ENCODE data around the gene ERV3-1.
"Not testable (repeated sequence)": the region's sequence is repeated elsewhere in the genome, so short reads cannot be mapped to it uniquely, and the experiment has no call there.

The ERV3-1 gene

DNA sequence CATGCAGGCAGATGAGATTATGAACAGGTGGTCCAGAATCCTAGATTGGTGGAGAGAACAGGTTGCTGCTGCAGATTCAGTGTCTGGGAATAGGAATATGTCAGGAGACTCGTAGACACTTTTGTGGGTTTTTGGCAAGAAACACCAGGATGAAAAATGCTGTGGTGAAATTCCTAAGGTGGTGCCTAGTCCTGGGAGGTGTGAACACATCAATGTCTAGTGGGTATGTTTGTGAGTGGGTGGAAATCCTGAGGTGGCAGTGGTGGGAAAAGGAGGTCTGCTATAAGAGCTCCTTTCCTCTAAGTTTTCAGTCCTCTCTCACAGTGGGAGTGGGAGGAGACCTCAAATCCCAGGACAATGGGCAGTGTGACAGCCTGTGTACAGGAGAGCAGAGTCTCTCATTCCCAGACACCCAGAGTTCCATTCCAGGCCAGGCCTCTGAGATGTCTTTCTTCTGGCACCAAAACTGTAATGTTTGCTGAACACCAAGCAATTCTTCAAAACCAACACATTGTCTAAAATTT is 5.1 kb downstream of the ERV3-1 start:
- no peak for DNase-seq (ENCODE audit: low spot score)

- DNase-seq (ENCODE audit: low spot score) = peak; percentile 8
These were observed 7.1 kb downstream of the ERV3-1 start for GRCh38 chr7:64999165-65000004.

DNA sequence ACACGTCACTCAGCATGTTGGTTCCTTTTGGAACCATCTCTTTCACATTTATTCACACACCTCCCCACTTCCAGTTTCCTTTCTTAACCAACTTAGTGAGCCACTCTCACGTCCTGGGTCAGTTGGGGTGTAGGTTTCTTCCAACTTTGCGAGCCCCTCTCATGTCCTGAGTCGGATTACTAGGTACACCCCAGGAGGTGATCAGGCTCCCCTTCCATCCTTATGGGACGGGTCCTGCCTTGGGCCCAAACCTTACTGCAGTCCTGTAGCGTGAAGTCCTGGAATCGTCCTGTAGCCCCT is 7.7 kb downstream of the ERV3-1 start:
- no peak for DNase-seq (ENCODE audit: low spot score)

GRCh38 chr7:64997927-64998391 is 8.5 kb downstream of the ERV3-1 start:
- DNase-seq (ENCODE audit: low spot score) = no peak

GRCh38 chr7:64997164-64997908 is 9.2 kb downstream of the ERV3-1 start:
- DNase-seq (ENCODE audit: low spot score) = no peak

- DNase-seq (ENCODE audit: low spot score) = no peak
These were observed 10.2 kb downstream of the ERV3-1 start for GRCh38 chr7:64996305-64996704.

DNA sequence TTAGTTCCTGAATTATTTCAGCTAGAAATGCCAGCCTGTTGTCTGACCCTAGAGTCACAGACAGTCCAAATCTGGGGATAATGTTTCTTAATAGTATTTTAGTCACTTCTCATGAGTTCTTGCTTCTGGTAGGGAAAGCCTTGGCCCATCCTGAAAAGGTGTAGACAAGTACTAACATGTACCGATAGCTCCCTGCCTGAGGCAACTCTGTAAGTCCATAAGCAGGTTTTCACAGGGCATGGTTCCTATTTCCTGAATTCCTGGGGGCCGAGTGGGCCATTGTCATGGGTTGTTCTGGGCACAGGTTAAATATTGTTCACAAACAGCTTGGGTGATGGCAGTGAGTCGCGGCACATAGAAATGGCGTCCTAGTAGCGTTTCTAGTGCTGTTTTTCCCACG is 12.6 kb downstream of the ERV3-1 start:
- DNase-seq (ENCODE audit: low spot score) = no peak

DNA sequence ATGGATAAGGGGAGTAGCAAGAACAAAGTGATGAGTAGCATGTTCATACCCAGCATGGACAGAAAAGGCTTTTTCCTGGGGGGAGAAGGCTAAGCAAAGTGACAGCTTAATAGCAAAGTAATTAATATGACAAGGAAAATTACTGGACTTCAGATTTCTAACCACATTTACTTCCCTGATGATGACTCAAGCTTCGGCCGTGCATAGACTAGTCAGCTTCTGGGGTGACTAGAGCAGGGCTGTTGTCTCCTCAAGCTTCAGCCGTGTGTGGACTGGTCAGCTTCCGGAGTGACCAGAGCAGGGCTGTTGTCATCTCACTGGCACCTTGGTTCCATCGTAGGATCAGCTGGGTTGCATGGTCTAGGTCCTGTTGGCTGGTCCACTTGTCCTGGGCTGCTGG is 13.5 kb downstream of the ERV3-1 start:
- DNase-seq (ENCODE audit: low spot score) = no peak

- DNase-seq (ENCODE audit: low spot score) = no peak
These were observed 15.6 kb downstream of the ERV3-1 start, which contains the start of gene ZNF117 for GRCh38 chr7:64990936-64991335. Gene ZNF117, minus strand, starts transcription at chr7:64991036.

DNA sequence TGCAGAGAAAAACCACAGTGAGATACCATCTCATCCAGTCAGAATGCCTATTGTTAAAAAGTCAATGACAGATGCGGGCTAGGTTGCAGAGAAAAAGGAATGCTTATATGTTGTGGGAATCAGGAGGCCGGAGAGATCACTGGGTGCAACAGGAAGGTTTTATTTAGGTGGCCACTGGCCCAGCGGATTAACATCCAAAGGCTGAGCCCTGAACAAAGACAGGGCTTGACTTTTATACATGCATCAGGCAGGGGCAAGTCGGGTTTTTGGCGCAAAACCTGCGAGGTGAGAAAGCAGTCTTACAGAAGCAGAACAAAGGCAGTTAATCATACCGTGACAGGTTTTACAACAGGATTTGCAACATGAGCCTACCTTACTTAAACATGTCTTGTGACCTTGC is 16.3 kb downstream of the ERV3-1 start:
- DNase-seq (ENCODE audit: low spot score) = no peak

- DNase-seq (ENCODE audit: low spot score) = no peak
These were observed 27.8 kb downstream of the ERV3-1 start for GRCh38 chr7:64978497-64979203.

GRCh38 chr7:64965594-64965993 is 40.9 kb downstream of the ERV3-1 start:
- no peak for DNase-seq (ENCODE audit: low spot score)

GRCh38 chr7:64959072-64959747 is 47.3 kb downstream of the ERV3-1 start:
- no peak for DNase-seq (ENCODE audit: low spot score)

- peak; percentile 57 for DNase-seq (ENCODE audit: low spot score)
These were observed 55.1 kb downstream of the ERV3-1 start for GRCh38 chr7:64951250-64951848.

GRCh38 chr7:64950673-64951072 is 55.8 kb downstream of the ERV3-1 start:
- DNase-seq (ENCODE audit: low spot score) = not testable (repeated sequence)

DNA sequence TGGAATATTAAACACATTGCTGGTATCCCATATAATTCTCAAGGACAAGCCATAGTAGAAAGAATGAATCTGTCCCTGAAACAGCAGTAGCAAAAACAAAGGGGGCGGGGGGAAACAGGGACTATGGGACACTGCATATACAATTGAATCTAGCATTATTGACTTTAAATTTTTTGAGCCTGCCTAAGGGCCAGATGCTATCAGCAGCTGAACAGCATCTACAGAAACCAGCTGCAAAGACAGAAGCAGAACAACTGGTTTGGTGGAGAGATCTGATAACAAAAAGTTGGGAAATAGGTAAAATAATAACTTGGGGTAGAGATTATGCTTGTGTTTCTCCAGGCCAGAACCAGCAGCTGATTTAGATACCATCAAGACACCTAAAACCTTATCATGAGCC is 57.7 kb downstream of the ERV3-1 start:
- not testable (repeated sequence) for DNase-seq (ENCODE audit: low spot score)

- DNase-seq (ENCODE audit: low spot score) = no peak
These were observed 59.1 kb downstream of the ERV3-1 start for GRCh38 chr7:64947252-64948000.

DNA sequence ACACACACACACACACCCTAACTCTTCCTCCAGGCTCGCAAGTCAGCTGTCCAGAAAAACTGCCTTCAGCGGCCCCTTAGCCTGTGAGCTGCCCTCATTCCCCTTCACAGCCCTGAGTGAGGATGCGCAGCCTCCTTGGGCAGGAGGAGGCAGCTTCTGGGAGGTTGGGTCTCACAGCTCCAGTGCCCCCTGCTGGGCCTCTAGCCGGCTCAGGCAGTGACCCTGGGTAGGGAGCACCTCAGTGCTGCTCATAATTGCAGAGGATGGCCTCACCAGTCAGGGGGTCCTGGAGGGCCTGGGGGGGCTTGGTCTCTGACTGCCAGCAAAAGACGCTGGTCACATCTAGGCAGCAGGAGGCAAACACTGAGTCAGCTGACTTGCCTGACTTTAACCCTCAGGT is 59.7 kb downstream of the ERV3-1 start:
- DNase-seq (ENCODE audit: low spot score) = no peak

DNA sequence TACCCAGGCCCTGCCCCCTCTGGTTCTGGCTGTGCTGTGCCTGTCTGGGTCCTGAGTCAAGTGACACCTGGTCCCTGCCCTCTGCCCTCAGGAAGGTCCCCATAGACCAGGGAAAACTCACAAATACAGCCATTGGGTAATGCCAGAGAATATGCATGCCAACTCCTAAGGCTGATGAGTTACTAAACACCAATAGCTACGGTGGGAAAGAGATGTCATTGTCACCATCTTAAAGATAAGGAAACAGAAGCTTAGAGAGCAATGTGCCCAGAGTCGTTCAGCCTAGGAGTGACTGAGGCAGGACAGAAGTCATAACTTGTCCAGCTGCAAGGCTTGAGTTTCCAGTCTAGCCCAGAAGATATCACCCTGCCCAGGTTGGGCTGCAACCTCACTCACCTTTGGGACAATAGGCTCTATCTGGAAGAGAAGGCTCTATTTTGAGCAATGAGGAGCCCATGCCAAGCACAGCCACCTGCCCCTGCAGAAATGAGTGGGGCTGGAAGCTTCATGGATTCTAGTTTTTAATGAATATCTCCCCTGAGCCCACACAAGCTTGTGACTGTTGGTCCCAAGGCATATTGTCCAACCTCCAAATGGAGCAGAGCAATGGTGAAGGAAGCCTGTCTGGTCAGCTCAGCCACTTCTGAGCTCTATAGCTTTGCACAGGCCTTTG is 60.8 kb downstream of the ERV3-1 start:
- DNase-seq (ENCODE audit: low spot score) = no peak
